SH-SY5Y (cell line): ENCODE data around the gene EPS8L1.

Experiments
- GATA2 ChIP-seq: IDR thresholded peaks from 2 replicates; pipeline ENCODE4 v1.6.1; 2011; ENCODE audit warnings: mild to moderate bottlenecking, low read depth, low read length
- GATA3 ChIP-seq: IDR thresholded peaks from 2 replicates; pipeline ENCODE4 v1.6.1; 2011; ENCODE audit warnings: low read depth, mild to moderate bottlenecking, low read length, moderate library complexity

Gene EPS8L1

GRCh38 chr19:55075371-55075998, at the start of gene EPS8L1:
Gene EPS8L1 (plus strand): TSS chr19:55075869. CDS start chr19:55076445, 576 bp downstream.
- TF ChIP-seq GATA2 (no peak), GATA3 (no peak)

DNA sequence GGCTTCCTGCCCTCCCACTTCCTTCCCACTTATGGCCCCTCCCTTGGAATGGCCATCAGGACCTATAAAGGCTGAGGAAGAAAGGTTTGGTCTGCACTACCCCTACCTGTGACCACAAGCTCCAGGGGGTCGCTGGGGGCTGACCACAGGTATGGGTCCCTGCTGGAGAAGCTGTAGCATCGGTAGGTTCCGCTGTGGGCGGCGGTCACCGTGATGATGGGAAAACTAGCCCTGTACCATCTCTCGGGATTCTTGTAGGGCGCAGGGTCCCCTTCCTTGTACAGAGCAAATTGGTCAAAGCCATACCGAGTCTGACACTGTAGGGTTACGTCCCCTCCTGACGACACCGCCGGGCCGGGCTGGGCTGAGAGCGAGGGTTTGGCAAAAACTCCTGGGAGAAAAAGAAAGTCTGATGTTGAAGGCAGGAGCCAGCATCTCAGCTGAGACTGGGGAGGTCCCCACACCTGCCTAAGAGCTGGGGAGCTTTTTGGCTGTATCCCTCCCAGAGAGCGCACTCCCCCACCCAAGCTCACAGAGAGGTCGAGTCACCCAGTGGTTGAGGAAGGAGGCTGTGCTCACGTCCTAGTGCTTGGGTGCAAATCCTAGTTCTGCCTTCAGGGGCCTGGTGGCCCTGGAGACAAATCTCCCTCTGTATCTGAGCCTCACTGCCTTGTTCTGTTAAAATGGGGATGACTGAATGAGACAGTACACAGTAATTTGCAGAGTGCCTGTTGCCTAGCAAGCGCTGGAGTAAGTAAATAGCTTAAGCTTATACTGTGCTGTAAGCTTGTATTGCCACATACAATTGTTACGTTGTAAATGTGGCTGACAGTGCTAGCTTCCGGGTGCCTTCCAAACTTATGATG, 48.0 kb upstream of the EPS8L1 start:
- TF ChIP-seq GATA2 (no peak), GATA3 (no peak)

GRCh38 chr19:55028757-55029156, 46.9 kb upstream of the EPS8L1 start:
- no peak for TF ChIP-seq GATA2
- TF ChIP-seq GATA3 = no peak

DNA sequence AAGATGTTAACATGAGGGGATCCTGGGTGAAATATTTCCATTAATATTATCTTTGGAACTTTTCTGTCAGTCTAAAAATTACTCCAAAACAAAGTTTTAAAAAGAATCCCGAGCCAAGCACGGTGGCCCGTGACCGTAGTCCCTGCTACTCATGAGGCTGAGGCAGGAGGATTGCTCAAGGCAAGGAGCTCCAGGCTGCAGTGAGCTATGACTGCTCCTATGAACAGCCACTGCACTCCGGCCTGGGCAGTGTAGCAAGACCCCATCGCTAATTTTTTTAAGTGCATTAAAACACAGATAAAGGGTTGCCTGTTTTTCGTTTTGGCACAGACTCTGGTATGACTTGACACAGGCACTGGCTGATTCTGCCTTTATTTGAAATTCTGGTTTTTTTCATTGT, 44.5 kb upstream of the EPS8L1 start:
- no peak for TF ChIP-seq GATA3
- TF ChIP-seq GATA2 = no peak

DNA sequence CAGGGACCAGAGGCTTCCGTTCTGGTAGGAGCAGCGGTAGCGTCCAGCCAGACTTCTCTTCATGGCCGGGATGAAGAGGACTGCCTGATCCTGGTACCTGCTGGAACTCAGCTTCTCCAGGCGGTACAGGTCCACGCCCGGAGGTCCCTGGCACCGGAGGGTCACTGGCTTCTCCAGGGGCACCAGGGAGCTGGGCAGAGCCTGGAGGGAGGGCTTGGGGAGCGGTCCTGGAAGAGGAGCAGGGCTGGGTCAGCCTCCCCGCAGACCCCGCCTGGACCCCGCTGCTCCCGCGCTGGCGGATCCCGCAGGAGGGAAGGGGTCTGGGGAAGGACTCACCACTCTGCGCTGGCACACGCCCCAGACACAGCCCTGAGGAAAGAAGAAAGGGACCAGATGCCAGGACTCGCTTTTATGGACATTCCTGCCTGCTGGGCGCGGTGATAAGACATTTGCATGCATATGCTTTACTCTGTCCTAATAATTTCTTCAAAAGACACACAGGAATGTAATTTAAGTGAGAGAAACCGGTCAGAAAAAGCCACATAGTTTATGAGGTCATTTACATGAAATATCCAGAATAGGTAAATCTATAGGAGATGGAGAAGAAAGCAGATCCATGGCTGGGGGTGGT, 43.4 kb upstream of the EPS8L1 start:
- no peak for TF ChIP-seq GATA2
- no peak for TF ChIP-seq GATA3

DNA sequence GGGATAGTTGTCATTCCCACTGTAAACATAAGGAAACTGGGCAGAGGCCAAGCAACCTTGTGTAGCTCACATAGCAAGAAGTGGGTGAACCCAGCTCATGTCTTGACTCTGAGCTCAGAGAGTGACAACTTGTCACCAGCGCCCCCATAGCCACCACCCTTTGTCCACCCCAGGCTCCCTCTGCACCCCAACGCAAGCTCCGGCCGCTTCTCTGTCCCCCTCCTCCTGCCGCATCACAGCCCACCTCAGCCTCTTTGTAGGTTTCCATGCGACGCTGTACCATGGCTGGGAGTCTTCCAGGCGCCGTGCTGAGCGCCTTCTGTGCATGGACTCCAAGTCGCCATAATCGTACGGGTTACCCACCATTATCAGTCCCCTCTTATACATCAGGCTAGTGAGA, 40.9 kb upstream of the EPS8L1 start:
- TF ChIP-seq GATA3 (no peak), GATA2 (no peak)

- TF ChIP-seq GATA3 (no peak), GATA2 (no peak)
Observed at GRCh38 chr19:55036058-55036457, 39.6 kb upstream of the EPS8L1 start.

GRCh38 chr19:55041244-55041626, 34.4 kb upstream of the EPS8L1 start:
- TF ChIP-seq GATA3 = no peak
- TF ChIP-seq GATA2 = no peak

DNA sequence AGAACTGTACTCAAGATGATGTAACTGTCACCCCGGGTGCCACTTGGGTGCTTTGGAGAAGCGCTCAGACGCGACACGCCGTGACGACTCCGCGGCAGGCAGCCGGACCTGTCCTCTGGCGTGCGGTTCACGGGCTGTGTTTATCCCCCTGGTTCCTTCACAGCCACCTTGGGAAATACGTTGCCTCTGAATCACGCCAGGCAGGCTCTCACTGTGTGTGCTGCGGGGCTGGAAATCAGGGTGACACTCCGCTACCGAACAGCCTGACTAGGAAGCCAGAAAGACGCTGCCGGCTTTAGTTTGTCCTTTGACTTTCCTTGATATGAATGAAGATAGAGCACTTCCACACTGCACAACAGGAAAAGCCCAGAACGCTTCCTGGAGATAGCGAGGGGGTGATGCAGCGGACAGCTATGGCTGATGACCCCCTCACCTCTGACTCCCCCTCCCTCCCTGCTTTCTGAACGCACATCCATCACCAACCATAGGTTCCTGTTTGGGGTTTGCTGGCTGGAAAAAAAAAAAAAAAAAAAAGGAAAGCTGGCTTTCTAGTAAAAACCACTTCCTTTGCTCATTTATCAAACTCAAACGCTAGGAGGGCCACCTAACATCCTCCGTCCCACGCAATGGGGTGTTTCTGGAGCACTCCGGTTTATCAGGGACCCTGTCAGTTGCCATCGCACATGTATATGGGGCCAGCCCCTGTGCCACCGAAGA, 33.9 kb upstream of the EPS8L1 start:
- TF ChIP-seq GATA2 (no peak), GATA3 (no peak)

GRCh38 chr19:55042344-55042678, 33.4 kb upstream of the EPS8L1 start:
- TF ChIP-seq GATA2 = no peak
- TF ChIP-seq GATA3 = no peak

- no peak for TF ChIP-seq GATA3
- TF ChIP-seq GATA2 = no peak
Observed at GRCh38 chr19:55042688-55043087, 33.0 kb upstream of the EPS8L1 start.

GRCh38 chr19:55044286-55044685, 31.4 kb upstream of the EPS8L1 start:
- TF ChIP-seq GATA2 (no peak), GATA3 (no peak)

GRCh38 chr19:55044771-55045716, 30.6 kb upstream of the EPS8L1 start:
- no peak for TF ChIP-seq GATA2
- TF ChIP-seq GATA3 = no peak

- TF ChIP-seq GATA2 (no peak), GATA3 (no peak)
Observed at GRCh38 chr19:55046975-55047622, 28.6 kb upstream of the EPS8L1 start.
